Aorta (tissue), 5 donors: ENCODE measurements around the gene SLC35D3. TPM values are rescaled to one million over a fixed set of nuclear protein-coding genes. Genes with fewer than 3 reads are reported as not detected.
"Not testable (repeated sequence)": the region's sequence is repeated elsewhere in the genome, so short reads cannot be mapped to it uniquely, and the experiment has no call there.

ENCODE experiments used
- ATAC-seq: fragments of 200-7000 bp; cut with Tn5 transposase; one replicate; pipeline ENCODE4 v1.9.1; 2022; ENCODE audit warnings: moderate library complexity; ENCODE audit not compliant: low FRiP score
- DNase-seq, 2 donors: peaks; one replicate each; pipeline ENCODE4 v3.0.0-alpha.2; 2020
- H3K27ac ChIP-seq, 2 donors: one replicate each; pipeline ENCODE4 v1.5.1; 2013; ENCODE audit warnings: low read length in 2 of 2, mild to moderate bottlenecking in 2 of 2, moderate library complexity in 2 of 2, control low read depth in 1 of 2, inconsistent platforms in 1 of 2, low read depth in 1 of 2
- H3K27me3 ChIP-seq, 2 donors: one replicate each; pipeline ENCODE4 v1.6.1; 2013; ENCODE audit warnings: control low read depth in 1 of 2, low read length in 1 of 2, mild to moderate bottlenecking in 1 of 2, moderate library complexity in 1 of 2; ENCODE audit not compliant: insufficient read depth in 2 of 2, control insufficient read depth in 1 of 2
- H3K36me3 ChIP-seq, 2 donors: one replicate each; pipeline ENCODE4 v1.6.1; 2013; ENCODE audit warnings: control low read depth in 1 of 2, low read length in 1 of 2, mild to moderate bottlenecking in 1 of 2; ENCODE audit not compliant: insufficient read depth in 2 of 2, control insufficient read depth in 1 of 2
- H3K4me1 ChIP-seq, 2 donors: one replicate each; pipeline ENCODE4 v1.6.1; 2013; ENCODE audit warnings: low read length in 2 of 2, control low read depth in 1 of 2, mild to moderate bottlenecking in 1 of 2, moderate library complexity in 1 of 2; ENCODE audit not compliant: insufficient read depth in 2 of 2, control insufficient read depth in 1 of 2
- H3K4me3 ChIP-seq, 2 donors: one replicate each; pipeline ENCODE4 v1.5.1; 2013; ENCODE audit warnings: low read length in 2 of 2, control low read depth in 1 of 2, mild to moderate bottlenecking in 1 of 2
- H3K9me3 ChIP-seq: one replicate; pipeline ENCODE4 v1.6.1; 2013; ENCODE audit warnings: mild to moderate bottlenecking, low read length; ENCODE audit not compliant: control insufficient read depth
- WGBS, 2 donors: extraction: QIAGEN DNeasy Blood & Tissue Kit; methylation state at CpG; one replicate each; pipeline ENCODE4 v1.1.7; 2013; 5-methylcytosine and 5-hydroxymethylcytosine counted together
- intact Hi-C, 2 donors: fragments of 100-400 bp; cut with DNase I; formaldehyde crosslinking; loops; one replicate each; pipeline versions ENCODE4 v1.14.2 to v1.15.0; 2022
- polyA plus RNA-seq, 2 donors: library from polyadenylated mRNA; stranded (reverse); fragments of 200-250 nt; gene quantifications; one replicate each; pipeline ENCODE4 v1.2.3, GENCODE V29; 2013
- total RNA-seq, 2 donors: library from RNA; stranded (reverse); fragmentation: NEBNext Ultra II Directional; extraction: Animal tissue kit (Norgen Biotek cat#: 25700); gene quantifications; one replicate each; pipeline ENCODE4 v1.2.1, GENCODE V29; 2021
- donor health status: healthy with polysubstance abuse.
- donor health status: Bipolar disorder and iron deficiency.
- donor health status: DM: no; HTN: no; CAD: no.
- donor health status: DM: no; HTN: no; CAD: no.
- donor health status: DM: yes; HTN: yes; CAD: no.

The SLC35D3 gene
- total and polyA plus RNA-seq, 4 donors: not detected

DNA sequence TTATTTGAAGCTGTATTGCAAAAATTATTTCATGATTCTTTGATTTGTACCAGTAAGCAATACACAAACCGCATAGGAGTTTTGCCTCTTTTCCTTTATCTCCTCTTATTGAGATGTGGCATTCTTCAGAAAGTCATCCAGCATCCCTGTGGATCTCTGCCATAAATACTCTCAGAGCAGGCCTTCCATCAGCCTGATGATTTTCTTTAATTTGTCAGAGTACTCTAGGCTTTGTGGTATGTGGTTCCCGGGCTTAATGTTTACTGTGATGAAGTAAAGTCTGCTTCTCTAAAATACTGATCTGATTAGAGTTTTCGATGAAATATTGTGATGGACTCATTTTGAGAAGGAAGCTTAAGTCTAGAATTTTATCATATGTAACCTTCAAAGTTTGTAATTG lies 31.1 kb upstream of the SLC35D3 start:
- no peaks in the 10 kb centered on the region for H3K4me1 ChIP-seq
- H3K27me3 ChIP-seq: no peaks in the 10 kb centered on the region
- ATAC-seq (no peak), DNase-seq (no peak)
- no peak overlapping the region for H3K4me3 ChIP-seq
- no peak overlapping the region for H3K27ac ChIP-seq
- H3K9me3 ChIP-seq: no peaks in the 10 kb centered on the region
- 94 to 97% methylated on average over 3 of the region's 3 CpGs for WGBS, 2 donors
- intact Hi-C loops: no loop called here
- peaks cover 0 to 1% of the 10 kb centered on the region in 2 donors for H3K36me3 ChIP-seq

DNA sequence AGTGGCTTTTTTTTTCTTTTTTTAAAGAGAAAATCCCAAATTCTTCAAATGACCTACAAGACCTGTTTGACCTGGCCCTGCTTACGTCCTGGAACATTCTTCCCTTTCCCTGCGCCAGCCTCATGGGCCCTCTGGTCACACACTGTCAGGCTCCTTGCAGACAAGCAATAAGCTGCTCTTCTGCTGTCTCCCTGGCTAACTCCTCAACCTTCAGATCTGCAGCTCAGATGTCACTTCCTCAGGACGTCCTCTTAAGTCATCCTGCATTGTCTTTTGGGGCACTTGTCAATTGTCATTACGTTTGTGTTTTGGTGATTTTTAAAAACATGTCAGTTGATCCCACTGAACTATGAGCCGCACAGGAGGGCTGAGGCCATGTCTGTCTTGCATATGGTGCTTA lies 28.9 kb upstream of the SLC35D3 start:
- no peaks in the 10 kb centered on the region for H3K9me3 ChIP-seq
- intact Hi-C loops: no loop called here
- no peaks in the 10 kb centered on the region for H3K4me1 ChIP-seq
- H3K4me3 ChIP-seq: no peak overlapping the region
- DNase-seq (no peak), ATAC-seq (no peak)
- H3K27ac ChIP-seq: no peak overlapping the region
- H3K36me3 ChIP-seq: no peaks in the 10 kb centered on the region
- H3K27me3 ChIP-seq: no peaks in the 10 kb centered on the region
- 90 to 92% methylated on average over 5 of the region's 5 CpGs for WGBS, 2 donors

DNA sequence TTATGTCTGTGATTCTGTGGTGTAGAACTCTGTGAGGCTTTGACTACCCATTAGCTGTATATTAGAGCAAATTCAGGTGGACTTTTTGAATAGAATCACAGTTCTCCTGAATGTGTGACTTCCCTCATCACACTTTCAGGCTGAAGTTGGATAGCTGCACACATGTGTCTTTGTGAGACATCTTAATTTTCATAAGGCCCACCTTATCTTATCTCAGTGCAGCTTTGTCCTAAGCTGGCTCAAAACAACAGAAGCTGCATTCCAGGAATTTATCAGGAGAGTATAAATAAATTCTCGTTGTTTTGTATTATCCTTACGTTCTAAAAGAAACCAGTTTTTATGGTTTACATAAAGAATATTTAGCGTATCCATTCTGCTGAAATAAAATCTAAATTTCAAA lies 26.2 kb upstream of the SLC35D3 start:
- WGBS, 2 donors: 76 to 84% methylated on average over 3 of the region's 3 CpGs
- H3K36me3 ChIP-seq: no peaks in the 10 kb centered on the region
- DNase-seq (no peak), ATAC-seq (no peak)
- no peaks in the 10 kb centered on the region for H3K9me3 ChIP-seq
- intact Hi-C loops: no loop called here
- no peaks in the 10 kb centered on the region for H3K27me3 ChIP-seq
- H3K27ac ChIP-seq: no peak overlapping the region
- H3K4me1 ChIP-seq: no peaks in the 10 kb centered on the region
- H3K4me3 ChIP-seq: no peak overlapping the region

DNA sequence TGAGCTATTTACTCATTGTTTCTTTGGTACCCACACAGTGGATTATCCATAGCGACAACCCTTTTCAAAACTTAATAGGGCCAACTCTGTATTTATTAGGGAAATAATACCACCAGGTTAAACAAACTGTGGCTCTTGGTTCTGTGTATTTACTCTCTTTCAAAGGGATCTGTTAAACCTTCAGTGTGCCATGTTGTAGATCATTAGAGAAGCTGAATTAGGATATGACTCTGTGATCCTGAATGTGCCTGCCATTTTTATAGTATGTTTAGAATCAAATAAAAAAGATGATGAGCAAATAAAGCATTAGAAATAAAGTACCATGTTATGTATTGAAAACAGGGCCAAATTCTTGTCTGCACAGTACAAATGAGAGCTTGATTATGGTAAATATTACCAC lies 25.0 kb upstream of the SLC35D3 start:
- no peak overlapping the region for H3K27ac ChIP-seq
- no peaks in the 10 kb centered on the region for H3K4me1 ChIP-seq
- intact Hi-C loops: no loop called here
- H3K4me3 ChIP-seq: no peak overlapping the region
- no peaks in the 10 kb centered on the region for H3K27me3 ChIP-seq
- ATAC-seq (no peak), DNase-seq (no peak)
- no peaks in the 10 kb centered on the region for H3K9me3 ChIP-seq
- 46 to 99% methylated on average over 1 of the region's 1 CpG for WGBS, 2 donors
- no peaks in the 10 kb centered on the region for H3K36me3 ChIP-seq

DNA sequence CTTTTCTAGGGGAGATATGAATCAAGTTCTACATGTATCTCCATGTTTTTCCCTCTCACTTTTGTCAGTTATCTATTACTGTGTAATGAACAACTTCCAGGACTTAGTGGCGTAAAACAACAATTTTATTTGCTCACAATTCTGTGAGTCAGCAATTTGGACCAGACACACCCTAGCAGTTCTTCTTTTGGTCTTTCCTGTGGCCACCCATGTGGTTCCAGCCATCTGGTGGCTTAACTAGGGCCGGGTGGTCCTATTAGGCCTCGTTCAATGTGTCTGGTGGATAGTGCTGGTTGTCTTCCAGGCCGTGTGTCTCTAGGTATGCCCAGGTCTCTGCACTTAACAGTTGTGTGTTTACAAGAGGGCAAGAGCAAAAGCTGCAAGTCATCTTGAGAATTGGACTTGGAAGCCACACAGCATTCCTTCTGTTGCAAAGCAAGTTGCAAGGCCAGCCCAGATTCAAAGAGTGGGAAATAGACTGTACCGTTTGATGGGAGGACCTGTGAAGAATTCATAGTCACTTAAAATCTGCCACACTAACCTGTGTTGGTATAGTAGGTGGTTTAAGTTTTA lies 20.8 kb upstream of the SLC35D3 start:
- Histone ChIP-seq H3K4me1 (no peaks in the 10 kb centered on the region), H3K36me3 (no peaks in the 10 kb centered on the region), H3K27me3 (no peaks in the 10 kb centered on the region), H3K27ac (no peak overlapping the region), H3K9me3 (no peaks in the 10 kb centered on the region), H3K4me3 (no peak overlapping the region)
- DNase-seq: no peak
- intact Hi-C loops: no loop called here
- 90 to 92% methylated on average over 5 of the region's 5 CpGs for WGBS, 2 donors
- ATAC-seq: no peak

DNA sequence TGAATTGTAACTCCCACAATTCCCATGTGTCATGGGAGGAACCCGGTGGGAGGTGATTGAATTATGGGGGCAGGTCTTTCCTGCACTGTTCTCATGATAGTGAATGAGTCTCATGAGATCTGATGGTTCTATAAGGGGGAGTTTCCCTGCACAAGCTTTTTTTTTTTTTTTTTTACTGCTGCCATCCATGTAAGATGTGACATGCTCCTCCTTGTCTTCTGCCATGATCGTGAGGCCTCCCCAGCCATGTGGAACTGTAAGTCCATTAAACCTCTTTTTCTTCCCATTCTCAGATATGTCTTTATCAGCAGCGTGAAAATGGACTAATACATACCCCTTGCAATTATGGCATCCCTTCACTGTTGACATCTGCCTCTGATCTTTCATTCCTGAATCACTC lies 17.6 kb upstream of the SLC35D3 start:
- DNase-seq, ATAC-seq, H3K27ac ChIP-seq, H3K9me3 ChIP-seq, H3K36me3 ChIP-seq, H3K27me3 ChIP-seq, H3K4me1 ChIP-seq, intact Hi-C loops, H3K4me3 ChIP-seq: not testable (repeated sequence)
- WGBS, 2 donors: 95 to 96% methylated on average over 3 of the region's 3 CpGs

DNA sequence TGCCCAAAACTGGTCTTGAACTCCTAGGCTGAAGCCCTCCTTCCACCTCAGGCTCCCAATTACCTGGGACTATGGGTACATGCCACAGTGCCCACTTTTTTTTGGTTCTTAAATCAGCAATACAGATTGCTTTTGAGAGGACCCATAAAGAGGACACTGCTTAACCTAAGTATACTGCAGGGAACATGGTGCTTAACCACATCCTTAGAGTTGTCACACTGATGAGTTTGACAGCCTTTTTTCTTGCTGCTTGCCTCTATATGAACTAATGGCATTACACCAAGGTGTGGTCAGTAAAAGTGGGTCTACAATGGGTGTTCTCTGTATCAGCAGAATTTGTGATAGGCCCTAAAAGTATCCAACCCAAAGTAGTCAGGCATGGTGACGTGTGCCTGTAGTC lies 7.2 kb upstream of the SLC35D3 start:
- no peak for DNase-seq
- Histone ChIP-seq H3K9me3 (peaks cover 1% of the 10 kb centered on the region), H3K27me3 (no peaks in the 10 kb centered on the region), H3K27ac (no peak overlapping the region), H3K4me3 (no peak overlapping the region), H3K36me3 (peaks cover 0 to 5% of the 10 kb centered on the region in 2 donors), H3K4me1 (no peaks in the 10 kb centered on the region)
- intact Hi-C loops: no loop called here
- no peak for ATAC-seq
- 98 to 100% methylated on average over 1 of the region's 1 CpG for WGBS, 2 donors

DNA sequence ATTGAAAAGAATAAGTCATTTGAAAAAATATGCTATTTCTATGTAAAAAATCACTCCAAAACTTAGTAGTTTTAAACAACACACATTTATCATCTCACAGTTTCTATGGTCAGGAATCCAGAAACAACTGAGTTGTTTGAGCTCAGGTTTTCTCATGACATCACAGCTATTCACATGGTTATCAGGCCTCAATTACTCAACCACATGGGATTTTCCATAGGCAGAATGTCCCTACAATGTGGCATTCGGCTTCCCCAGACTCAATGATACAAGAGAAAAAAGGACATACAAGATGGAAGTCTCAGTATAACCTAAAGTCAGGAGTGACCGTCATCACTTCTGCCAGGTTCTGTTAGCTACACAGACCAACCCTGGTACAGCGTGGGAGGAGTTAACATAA lies 3.4 kb upstream of the SLC35D3 start:
- intact Hi-C loops: no loop called here
- ATAC-seq (no peak), DNase-seq (no peak)
- Histone ChIP-seq H3K27ac (no peak overlapping the region), H3K9me3 (peaks cover 1% of the 10 kb centered on the region), H3K27me3 (no peaks in the 10 kb centered on the region), H3K36me3 (peaks cover 0 to 3% of the 10 kb centered on the region in 2 donors), H3K4me3 (no peak overlapping the region), H3K4me1 (no peaks in the 10 kb centered on the region)
- WGBS, 2 donors: 91 to 92% methylated on average over 3 of the region's 3 CpGs

DNA sequence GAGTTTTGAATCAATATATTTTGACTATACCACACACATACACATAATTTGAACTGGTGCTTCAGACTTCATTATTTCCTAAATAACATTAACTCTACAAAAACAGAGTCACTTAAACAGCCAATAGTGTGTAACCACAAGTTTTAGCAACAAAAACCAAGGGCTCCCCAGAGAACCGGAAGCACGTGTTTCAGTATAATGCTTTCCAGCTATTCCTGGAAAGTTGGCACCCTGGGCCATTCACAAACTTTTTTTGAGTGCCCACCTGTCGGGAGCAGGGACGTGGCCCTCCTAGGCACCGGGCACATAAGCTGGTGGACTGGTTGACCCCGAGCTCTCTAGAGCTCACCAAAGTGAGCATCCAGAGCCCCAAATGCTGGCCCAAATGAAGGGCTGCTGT lies 1.9 kb upstream of the SLC35D3 start:
- no peak overlapping the region for H3K4me3 ChIP-seq
- no peaks in the 10 kb centered on the region for H3K36me3 ChIP-seq
- H3K27ac ChIP-seq: no peak overlapping the region
- intact Hi-C loops: no loop called here
- DNase-seq (no peak), ATAC-seq (no peak)
- H3K9me3 ChIP-seq: peaks cover 1% of the 10 kb centered on the region
- H3K4me1 ChIP-seq: no peaks in the 10 kb centered on the region
- H3K27me3 ChIP-seq: no peaks in the 10 kb centered on the region
- 28 to 30% methylated on average over 6 of the region's 6 CpGs for WGBS, 2 donors
